Measurements from ENCODE around the gene C2CD3.

Gene C2CD3

GRCh38 chr11:74179234-74180052 lies 8.6 kb upstream of the C2CD3 start:
- H3K27me3 Mint-ChIP-seq = no peaks in the 10 kb centered on the region
- no peak overlapping the region for H3K27ac Mint-ChIP-seq (ENCODE audit: low read depth)
- H3K9me3 Mint-ChIP-seq = no peaks in the 10 kb centered on the region
- ATAC-seq (replicated peaks; ENCODE audit: extremely low read depth, poor library complexity, severe bottlenecking) = no peak
- peaks cover 13% of the 10 kb centered on the region for H3K4me1 Mint-ChIP-seq
- H3K4me3 Mint-ChIP-seq = no peak overlapping the region
- DNase-seq (ENCODE audit: low spot score in 2 of 2) = no peak
- peaks cover 4% of the 10 kb centered on the region for H3K36me3 Mint-ChIP-seq (ENCODE audit: insufficient read depth)

DNA sequence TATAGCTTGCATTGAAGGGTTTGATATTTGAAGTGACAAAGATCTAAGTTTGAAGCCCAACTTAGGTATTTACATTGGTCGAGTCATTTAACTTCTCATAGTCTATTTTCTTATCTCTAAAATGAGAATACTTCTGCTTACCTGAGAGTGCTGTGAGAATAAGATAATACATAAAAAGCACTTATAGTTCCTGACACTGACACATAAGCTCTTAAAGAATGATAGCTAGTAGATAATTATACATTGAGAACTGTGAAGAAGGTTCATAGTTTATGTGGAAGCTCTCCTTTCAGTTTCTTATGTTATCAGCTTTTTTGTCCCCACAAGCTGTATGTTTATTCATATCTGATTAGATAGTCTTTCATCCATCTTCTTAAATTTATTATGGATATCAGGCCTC lies 5.1 kb upstream of the C2CD3 start:
- DNase-seq (ENCODE audit: low spot score in 2 of 2) = no peak
- peaks cover 1% of the 10 kb centered on the region for H3K36me3 Mint-ChIP-seq (ENCODE audit: insufficient read depth)
- peaks cover 12% of the 10 kb centered on the region for H3K4me1 Mint-ChIP-seq
- H3K27ac Mint-ChIP-seq (ENCODE audit: low read depth) = no peak overlapping the region
- H3K27me3 Mint-ChIP-seq = no peaks in the 10 kb centered on the region
- no peak for ATAC-seq (replicated peaks; ENCODE audit: extremely low read depth, poor library complexity, severe bottlenecking)
- H3K9me3 Mint-ChIP-seq = no peaks in the 10 kb centered on the region
- no peak overlapping the region for H3K4me3 Mint-ChIP-seq

GRCh38 chr11:74171997-74172396 lies 1.2 kb upstream of the C2CD3 start:
- peaks cover 7% of the 10 kb centered on the region for H3K36me3 Mint-ChIP-seq (ENCODE audit: insufficient read depth)

DNA sequence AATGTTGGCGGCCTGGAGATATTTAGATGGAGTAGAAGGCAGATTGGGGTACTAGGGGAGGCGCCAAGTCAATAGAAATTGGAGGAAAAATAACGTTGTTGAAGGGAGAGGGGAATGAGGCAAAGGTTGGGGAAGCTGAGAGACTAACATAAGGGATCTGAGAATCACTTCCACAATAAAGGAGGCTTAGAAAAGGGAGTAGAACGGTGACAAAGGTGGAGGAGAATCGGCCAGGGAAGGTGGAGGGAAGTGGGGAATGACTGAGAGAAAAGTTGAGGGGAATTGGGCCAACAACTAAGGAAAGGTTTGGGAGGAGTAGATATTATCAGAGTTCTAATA lies 797 bp upstream of the C2CD3 start:
- Mint-ChIP-seq H3K4me3 (no peak overlapping the region), H3K36me3 (ENCODE audit: insufficient read depth) (peaks cover 10% of the 10 kb centered on the region), H3K27me3 (no peaks in the 10 kb centered on the region), H3K27ac (ENCODE audit: low read depth) (no peak overlapping the region), H3K4me1 (peaks cover 6% of the 10 kb centered on the region), H3K9me3 (no peaks in the 10 kb centered on the region)
- ATAC-seq (replicated peaks; ENCODE audit: extremely low read depth, poor library complexity, severe bottlenecking) = no peak
- no peak for DNase-seq (ENCODE audit: low spot score in 2 of 2)

More at GRCh38 chr11:74171997-74172396, 1.2 kb upstream of the C2CD3 start:
- Mint-ChIP-seq H3K27me3 (no peaks in the 10 kb centered on the region), H3K27ac (ENCODE audit: low read depth) (no peak overlapping the region), H3K4me1 (peaks cover 6% of the 10 kb centered on the region), H3K4me3 (no peak overlapping the region), H3K9me3 (no peaks in the 10 kb centered on the region)
- ATAC-seq (replicated peaks; ENCODE audit: extremely low read depth, poor library complexity, severe bottlenecking) (no peak), DNase-seq (ENCODE audit: low spot score in 2 of 2) (no peak)

DNA sequence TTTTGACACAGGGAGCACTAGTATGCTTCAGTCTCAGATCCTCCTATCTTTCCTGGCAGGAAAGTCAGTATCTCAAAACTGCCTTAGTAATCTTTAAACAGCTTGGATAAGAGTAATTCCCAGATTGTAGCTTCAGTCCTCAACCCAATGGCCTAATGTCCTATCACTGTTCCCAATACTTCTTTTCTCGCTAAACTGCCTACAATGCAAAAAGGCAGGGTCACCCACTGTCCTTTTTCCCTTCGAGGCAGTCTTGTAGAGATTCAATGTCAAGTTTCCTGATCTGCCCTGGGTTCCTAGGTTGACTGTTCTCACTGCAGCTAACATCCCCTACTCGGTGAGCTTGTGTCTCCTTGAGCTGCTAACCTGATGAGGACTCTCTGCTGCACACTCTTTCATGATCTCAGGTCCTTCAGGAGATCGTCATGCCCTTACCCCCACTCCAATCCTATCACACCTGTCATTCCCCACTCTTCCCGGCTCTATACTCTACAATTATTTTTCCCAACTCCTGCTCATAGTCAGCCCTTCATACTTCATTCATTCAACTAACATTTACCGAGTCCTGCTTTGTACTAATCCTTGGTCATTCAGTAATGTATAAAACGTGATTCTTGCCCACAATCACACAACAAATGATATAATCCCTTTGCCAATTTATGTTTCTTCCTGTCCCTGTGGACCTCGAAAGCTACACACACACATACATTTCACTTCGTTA lies 904 bp downstream of the C2CD3 start:
- peaks cover 16% of the 10 kb centered on the region for H3K36me3 Mint-ChIP-seq (ENCODE audit: insufficient read depth)
- H3K9me3 Mint-ChIP-seq = no peaks in the 10 kb centered on the region
- no peaks in the 10 kb centered on the region for H3K27me3 Mint-ChIP-seq
- peaks cover 6% of the 10 kb centered on the region for H3K4me1 Mint-ChIP-seq
- no peak for ATAC-seq (replicated peaks; ENCODE audit: extremely low read depth, poor library complexity, severe bottlenecking)
- no peak overlapping the region for H3K4me3 Mint-ChIP-seq
- no peak overlapping the region for H3K27ac Mint-ChIP-seq (ENCODE audit: low read depth)
- no peak for DNase-seq (ENCODE audit: low spot score in 2 of 2)

GRCh38 chr11:74168838-74169237 lies 2.0 kb downstream of the C2CD3 start:
- peaks cover 24% of the 10 kb centered on the region for H3K36me3 Mint-ChIP-seq (ENCODE audit: insufficient read depth)
- peaks cover 5% of the 10 kb centered on the region for H3K4me1 Mint-ChIP-seq
- no peak overlapping the region for H3K27ac Mint-ChIP-seq (ENCODE audit: low read depth)
- H3K27me3 Mint-ChIP-seq = no peaks in the 10 kb centered on the region
- no peaks in the 10 kb centered on the region for H3K9me3 Mint-ChIP-seq
- no peak for DNase-seq (ENCODE audit: low spot score in 2 of 2)
- ATAC-seq (replicated peaks; ENCODE audit: extremely low read depth, poor library complexity, severe bottlenecking) = no peak
- no peak overlapping the region for H3K4me3 Mint-ChIP-seq

GRCh38 chr11:74162681-74163467 lies 7.9 kb downstream of the C2CD3 start:
- H3K36me3 Mint-ChIP-seq (ENCODE audit: insufficient read depth) = peaks cover 40% of the 10 kb centered on the region
- H3K4me3 Mint-ChIP-seq = no peak overlapping the region
- H3K4me1 Mint-ChIP-seq = peaks cover 28% of the 10 kb centered on the region
- no peaks in the 10 kb centered on the region for H3K9me3 Mint-ChIP-seq
- no peak for ATAC-seq (replicated peaks; ENCODE audit: extremely low read depth, poor library complexity, severe bottlenecking)
- H3K27me3 Mint-ChIP-seq = no peaks in the 10 kb centered on the region
- H3K27ac Mint-ChIP-seq (ENCODE audit: low read depth) = no peak overlapping the region
- no peak for DNase-seq (ENCODE audit: low spot score in 2 of 2)

DNA sequence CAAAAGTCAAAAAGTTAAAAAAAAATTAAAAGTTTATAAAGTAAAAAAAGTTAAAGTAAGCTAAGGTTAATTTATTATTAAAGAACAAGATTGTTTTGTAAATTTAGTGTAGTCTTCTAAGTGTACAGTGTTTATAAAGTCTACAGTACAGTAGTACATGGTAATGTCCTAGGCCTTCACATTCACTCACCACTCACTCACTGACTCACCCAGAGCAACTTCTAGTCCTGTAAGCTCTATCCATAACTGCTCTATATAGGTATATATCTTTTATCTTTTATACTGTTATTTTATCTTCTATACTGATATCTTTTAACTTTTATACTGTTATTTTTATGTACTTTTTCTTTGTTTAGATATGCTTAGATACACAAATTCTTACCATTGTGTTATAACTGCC lies 11.2 kb downstream of the C2CD3 start:
- peaks cover 33% of the 10 kb centered on the region for H3K36me3 Mint-ChIP-seq (ENCODE audit: insufficient read depth)
- no peak for DNase-seq (ENCODE audit: low spot score in 2 of 2)
- no peaks in the 10 kb centered on the region for H3K27me3 Mint-ChIP-seq
- ATAC-seq (replicated peaks; ENCODE audit: extremely low read depth, poor library complexity, severe bottlenecking) = no peak
- no peaks in the 10 kb centered on the region for H3K9me3 Mint-ChIP-seq
- no peak overlapping the region for H3K4me3 Mint-ChIP-seq
- H3K27ac Mint-ChIP-seq (ENCODE audit: low read depth) = no peak overlapping the region
- peaks cover 31% of the 10 kb centered on the region for H3K4me1 Mint-ChIP-seq

- Mint-ChIP-seq H3K36me3 (ENCODE audit: insufficient read depth) (peaks cover 25% of the 10 kb centered on the region), H3K9me3 (no peaks in the 10 kb centered on the region), H3K27ac (ENCODE audit: low read depth) (no peak overlapping the region), H3K27me3 (no peaks in the 10 kb centered on the region), H3K4me1 (peaks cover 27% of the 10 kb centered on the region), H3K4me3 (no peak overlapping the region)
- ATAC-seq (replicated peaks; ENCODE audit: extremely low read depth, poor library complexity, severe bottlenecking) (no peak), DNase-seq (ENCODE audit: low spot score in 2 of 2) (no peak)
Observed at GRCh38 chr11:74157169-74157568, 13.6 kb downstream of the C2CD3 start.

- DNase-seq (ENCODE audit: low spot score in 2 of 2) = no peak
- Mint-ChIP-seq H3K27me3 (no peaks in the 10 kb centered on the region), H3K4me3 (no peak overlapping the region), H3K36me3 (ENCODE audit: insufficient read depth) (peaks cover 19% of the 10 kb centered on the region), H3K4me1 (peaks cover 14% of the 10 kb centered on the region), H3K27ac (ENCODE audit: low read depth) (no peak overlapping the region), H3K9me3 (no peaks in the 10 kb centered on the region)
- no peak for ATAC-seq (replicated peaks; ENCODE audit: extremely low read depth, poor library complexity, severe bottlenecking)
Observed at GRCh38 chr11:74154620-74155281, 16.1 kb downstream of the C2CD3 start.

- no peak overlapping the region for H3K4me3 Mint-ChIP-seq
- H3K4me1 Mint-ChIP-seq = peaks cover 14% of the 10 kb centered on the region
- H3K27ac Mint-ChIP-seq (ENCODE audit: low read depth) = peak overlapping the region; percentile 4
Observed at GRCh38 chr11:74153224-74153623, 17.6 kb downstream of the C2CD3 start.

GRCh38 chr11:74147199-74147929 lies 23.4 kb downstream of the C2CD3 start:
- DNase-seq (ENCODE audit: low spot score in 2 of 2) (no peak), ATAC-seq (replicated peaks; ENCODE audit: extremely low read depth, poor library complexity, severe bottlenecking) (no peak)
- H3K4me3 Mint-ChIP-seq = no peak overlapping the region
- no peaks in the 10 kb centered on the region for H3K27me3 Mint-ChIP-seq
- peaks cover 5% of the 10 kb centered on the region for H3K36me3 Mint-ChIP-seq (ENCODE audit: insufficient read depth)
- no peaks in the 10 kb centered on the region for H3K4me1 Mint-ChIP-seq
- H3K27ac Mint-ChIP-seq (ENCODE audit: low read depth) = no peak overlapping the region
- H3K9me3 Mint-ChIP-seq = no peaks in the 10 kb centered on the region

More at GRCh38 chr11:74153224-74153623, 17.6 kb downstream of the C2CD3 start:
- ATAC-seq (replicated peaks; ENCODE audit: extremely low read depth, poor library complexity, severe bottlenecking) (no peak), DNase-seq (ENCODE audit: low spot score in 2 of 2) (no peak)
- Mint-ChIP-seq H3K27me3 (no peaks in the 10 kb centered on the region), H3K9me3 (no peaks in the 10 kb centered on the region), H3K36me3 (ENCODE audit: insufficient read depth) (peaks cover 13% of the 10 kb centered on the region)
